Superior temporal gyrus (tissue), 1 donor: ENCODE measurements around the gene FTCD.

Experiments
- DNase-seq: peaks from one replicate; pipeline ENCODE4 v3.0.0-alpha.2; 2016; ENCODE audit errors: extremely low spot score

The FTCD gene

DNA sequence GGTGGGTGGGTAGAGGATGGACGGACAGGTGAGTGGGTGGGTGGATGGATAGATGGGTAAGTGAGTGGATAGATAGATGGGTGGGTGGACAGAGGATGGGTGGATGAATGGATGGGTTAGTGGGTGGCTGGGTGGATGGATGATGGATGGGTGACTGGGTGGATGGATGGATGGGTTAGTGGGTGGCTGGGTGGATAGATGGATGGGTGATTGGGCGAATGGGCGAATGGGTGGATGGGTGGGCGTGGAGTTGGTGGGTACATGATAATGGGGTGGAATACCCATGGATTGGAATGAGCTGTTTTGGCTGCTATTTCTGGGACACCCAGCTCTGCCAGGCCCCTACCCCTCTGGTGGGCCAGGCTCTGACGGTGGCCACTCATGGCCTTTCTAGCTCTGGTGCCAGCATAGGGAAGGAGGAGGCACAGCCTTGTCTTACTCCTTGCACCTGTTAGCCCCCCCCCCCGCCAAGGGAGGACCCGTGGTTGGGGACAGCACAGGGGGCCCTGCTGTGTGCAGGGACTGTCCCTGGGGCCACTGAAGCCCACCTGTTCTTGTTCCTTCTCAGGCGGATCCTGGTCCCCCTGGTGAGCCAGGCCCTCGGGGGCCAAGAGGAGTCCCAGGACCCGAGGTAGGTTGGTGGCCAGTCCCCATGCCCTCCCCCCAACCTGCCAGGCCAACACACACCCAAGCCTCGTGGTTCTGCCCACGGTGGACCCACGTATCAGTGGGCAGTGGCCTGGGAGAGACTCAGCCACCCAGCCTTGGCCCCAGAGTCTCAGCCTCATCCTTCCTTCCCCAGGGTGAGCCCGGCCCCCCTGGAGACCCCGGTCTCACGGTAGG is 31.1 kb downstream of the FTCD start:
- DNase-seq = no peak

DNA sequence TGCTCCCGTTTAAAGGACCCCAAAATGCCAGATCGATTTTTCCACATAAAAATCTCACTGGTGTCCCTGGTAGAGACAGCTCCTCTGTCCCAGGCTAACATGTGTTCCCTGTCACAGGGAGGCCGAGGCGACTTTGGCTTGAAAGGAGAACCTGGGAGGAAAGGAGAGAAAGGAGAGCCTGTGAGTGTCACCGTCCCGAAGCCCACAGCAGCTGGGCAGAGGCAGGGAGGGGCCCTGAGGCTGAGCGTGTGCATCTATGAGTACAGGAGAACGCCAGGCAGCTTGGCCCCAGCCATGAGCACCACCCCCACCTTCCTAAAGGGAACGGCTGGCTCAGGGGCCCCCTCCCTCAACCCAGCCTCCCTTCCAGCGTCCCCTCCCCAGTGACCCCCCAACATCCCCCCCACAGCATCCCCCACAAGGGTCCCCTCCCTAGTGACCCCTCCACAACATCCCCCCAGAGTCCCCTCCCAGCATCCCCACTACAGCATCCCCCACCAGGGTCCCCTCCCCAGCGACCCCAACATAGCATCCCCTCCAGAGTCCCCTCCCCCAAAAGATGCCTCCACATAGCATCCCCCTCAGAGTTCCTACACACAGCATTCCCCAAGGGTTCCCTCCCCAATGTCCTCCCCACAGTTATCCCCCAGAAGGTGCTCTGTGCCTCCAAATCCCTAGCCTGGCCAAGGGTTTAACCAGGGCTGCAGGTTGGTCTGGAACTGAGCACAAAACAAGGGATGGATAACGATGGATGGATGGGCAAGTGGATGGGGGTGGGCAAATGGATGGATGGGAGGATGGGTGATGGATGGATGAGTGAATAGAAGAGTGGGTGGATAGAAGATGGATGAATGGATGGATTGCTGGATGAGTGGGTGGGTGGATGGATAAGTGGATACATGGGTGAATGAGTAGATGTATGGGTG is 32.4 kb downstream of the FTCD start:
- DNase-seq = no peak

DNA sequence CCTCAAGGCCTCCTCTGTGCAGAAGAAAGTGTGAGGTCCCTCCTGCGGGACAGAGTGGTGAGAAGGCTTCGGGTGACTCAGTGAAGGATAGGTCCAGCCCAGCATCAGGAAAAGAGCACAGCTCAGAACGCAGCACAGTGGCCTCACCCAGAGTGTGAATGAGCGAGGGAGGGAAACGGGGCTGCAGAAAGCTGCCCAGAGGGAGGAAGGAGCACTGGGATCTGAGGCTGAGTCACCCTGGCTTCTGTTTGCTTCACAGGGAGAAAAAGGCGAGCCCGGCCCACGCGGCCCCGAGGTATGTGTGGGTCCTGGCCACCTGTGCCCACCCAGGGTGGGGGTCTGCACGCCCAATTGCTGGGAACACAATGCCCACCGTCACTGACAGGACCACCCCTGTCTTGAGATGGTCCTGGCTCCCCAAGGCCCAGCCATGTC is 33.1 kb downstream of the FTCD start:
- no peak for DNase-seq

DNA sequence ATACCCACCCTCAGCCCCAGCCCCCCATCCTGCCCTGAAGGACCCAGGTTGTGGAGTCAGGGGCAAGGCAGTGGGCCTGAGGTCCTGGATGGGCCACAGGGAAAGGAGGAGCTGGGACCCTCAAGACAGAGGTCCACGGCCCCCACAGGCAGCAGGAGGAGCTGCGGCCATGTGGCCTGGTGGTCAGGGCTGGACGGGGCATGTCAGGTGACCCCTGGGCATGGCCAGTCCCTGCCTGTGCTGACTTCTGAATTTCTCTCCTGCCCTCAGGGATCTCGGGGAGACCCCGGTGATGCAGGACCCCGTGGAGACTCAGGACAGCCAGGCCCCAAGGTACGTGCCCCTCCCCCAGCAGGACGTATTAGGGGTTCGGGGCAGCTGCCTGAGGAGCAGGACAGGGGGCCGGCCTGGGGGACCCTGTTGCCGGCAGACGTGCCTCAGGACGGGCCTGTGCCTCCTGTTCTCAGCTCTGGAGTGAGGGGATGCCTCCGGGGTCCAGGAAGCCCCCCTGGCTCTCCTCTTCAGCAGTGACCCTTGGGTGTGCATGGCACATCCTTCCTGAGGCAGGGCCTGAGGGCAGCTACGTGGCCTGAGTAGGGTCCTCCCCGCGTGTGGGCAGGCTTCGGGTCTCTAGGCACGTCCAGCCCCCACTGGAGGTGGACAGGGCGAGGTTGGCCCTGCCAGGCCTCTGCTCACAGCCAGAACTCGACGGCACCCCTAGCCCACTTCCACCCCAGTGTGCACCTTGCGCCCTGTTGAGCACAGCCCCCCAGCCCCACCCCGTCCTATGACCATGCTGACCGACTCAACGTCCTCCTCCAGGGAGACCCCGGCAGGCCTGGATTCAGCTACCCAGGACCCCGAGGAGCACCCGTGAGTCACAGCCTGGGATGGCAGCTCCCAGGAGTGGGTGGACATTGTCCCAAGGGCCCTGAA is 33.8 kb downstream of the FTCD start:
- DNase-seq = no peak

DNA sequence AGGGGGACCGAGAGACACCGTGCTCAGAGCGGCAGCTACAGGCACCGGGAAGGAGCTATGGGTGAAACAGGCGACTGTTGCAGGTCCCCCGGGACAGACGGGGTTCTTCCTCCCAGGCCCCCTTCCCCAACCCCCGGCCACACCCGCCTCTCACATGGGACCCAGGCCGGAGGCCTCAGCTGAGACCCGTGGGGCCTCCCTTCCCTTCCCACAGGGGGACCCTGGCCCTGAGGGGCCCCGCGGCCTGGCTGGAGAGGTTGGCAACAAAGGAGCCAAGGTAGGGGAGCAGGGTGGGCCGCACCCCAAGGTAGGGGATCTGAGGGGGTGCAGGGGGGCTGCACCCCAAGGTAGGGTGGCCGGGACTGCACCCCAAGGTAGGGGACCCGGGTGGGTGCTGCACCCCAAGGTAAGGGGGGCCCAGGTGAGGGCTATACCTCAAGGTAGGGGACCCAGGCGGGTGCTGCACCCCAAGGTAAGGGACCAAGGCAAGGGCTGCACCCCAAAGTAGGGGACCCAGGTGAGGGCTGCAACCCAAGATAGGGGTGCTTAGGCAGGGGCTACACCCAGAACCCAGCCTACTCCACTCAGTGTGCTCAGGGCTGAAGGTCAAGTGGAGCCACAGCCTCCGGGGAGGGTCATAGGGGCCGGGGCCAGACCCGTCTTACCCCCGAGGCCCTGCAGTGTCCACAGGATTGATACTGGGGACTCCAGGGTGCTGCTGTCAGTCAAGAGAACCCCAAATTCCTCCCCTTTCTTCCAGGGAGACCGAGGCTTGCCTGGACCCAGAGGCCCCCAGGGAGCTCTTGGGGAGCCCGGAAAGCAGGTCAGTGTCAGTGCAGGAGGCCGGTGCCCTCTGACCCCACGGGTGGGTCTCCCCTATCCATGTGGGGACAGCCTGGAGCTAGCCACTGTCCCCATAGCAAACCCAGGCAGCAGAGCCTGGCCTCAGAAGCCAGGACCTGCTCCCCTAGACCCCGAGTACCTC is 34.8 kb downstream of the FTCD start:
- DNase-seq = no peak

DNA sequence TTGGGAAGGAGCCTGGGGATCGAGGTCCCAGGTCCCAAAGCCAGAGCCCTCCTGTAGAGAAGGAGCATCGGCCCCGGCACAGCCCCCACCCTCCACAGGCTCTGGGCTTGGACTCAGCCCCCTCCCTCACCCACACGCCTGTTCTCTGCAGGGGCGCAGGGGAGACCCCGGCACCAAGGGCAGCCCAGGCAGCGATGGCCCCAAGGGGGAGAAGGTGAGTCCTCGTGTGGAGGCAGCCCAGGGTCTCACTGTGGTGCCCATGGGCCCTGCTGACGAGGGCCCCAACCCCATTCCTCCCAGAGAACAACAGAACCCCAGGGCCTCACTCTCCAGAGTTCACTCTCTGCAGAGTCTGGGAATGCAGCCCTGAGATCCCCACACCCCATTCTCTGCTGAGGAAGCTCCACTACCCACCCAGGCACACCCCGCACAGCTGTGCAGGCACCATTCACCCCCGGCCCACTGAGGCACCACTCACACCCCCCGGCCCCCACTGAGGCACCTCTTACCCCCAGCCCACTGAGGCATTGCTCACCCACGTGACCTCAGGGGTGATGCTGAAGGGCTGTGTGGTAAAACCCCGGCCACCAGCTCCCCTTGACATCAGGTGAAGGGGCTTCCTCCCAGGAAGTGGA is 35.6 kb downstream of the FTCD start:
- no peak for DNase-seq

DNA sequence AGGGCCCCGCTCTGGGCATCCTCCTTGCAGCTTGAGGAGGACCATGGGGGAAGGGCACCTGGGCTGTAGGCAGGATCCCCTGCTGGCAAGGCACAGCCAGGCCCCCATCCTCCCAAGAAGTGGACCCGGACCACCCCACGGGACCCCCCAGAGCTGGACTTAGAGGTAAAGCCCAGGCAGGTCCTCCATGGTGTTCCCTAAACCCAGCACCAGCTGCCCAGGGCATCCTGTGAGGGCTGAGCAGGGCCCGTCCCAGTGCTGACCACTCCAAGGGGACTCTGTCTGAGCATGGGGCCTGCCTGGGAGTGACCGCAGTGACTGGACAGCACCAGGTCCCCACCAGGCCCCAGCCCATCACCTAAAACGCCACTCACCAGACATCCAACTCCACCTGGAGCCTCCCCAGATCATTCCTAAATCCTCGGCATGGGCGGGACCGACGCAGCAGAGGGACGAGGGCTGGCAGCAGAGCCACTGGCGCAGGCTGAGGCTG is 36.2 kb downstream of the FTCD start:
- DNase-seq = no peak

DNA sequence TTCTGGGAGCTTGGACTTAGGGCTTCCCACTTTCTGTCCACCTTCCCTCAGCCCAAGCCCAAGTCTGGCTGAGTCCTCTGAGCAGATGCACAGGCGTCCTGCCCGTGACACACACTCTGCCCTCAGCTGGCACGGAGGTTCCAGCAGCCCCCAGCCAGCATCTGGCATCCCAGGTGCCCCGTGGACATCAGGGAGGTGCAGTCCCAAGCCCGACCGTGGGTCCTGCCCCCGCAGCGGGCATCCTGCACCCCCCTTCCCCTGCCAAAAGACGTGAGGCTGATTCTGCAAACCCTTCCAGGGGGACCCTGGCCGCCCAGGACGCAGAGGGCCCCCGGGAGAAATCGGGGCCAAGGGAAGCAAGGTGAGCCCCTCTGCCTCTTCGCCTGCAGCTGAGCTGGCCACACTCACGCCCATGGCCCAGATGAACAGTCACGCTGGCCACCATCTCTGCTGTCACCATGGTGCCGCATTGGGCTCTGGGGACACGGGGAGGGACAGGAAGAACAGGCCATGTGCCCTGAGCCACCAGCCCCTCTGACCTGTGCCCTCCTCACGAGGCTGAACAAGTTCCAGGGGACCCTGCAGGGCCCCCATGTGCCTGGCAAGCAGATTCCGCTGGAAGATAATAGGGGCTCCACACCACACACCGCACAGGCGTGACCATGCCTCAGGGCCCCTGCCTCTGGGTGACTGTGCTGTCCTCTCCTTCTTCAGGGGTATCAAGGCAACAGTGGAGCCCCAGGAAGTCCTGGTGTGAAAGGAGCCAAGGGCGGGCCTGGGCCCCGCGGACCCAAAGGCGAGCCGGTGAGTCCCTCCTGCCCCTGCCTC is 36.8 kb downstream of the FTCD start:
- DNase-seq = no peak

DNA sequence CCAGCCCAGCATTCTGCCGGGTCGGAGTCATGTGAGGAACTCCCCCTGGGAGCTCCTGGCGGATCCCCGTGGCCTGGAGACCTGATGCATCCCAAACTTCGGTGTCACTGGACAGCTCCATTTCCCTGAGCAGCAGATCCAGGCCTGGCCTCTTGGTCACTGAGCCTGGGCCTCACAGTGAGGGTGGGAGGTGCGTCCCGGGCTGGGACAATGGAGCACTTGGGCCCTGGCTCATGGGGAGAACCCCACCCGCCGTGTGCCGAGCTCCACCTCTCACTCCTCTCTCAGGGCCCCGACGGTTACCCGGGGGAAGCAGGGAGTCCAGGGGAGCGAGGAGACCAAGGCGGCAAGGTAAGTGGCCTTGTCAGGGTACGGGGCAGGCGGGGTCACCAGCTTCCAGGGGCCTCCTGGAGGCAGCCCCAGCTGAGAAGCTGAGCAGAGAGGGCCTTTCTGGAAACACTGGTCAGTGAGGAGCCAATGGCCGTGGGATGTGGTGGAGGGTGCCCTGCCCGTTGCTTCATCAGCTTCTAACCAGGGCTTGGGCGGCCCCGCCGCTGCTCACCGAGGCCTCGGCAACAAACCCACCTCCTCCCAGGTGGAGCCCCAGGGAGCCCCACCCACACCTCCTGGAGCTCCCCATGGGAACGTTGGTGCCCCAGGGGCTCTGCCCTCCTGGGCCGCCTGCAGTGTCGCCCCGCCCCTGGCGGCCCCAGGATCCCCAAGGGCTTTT is 37.6 kb downstream of the FTCD start:
- DNase-seq = no peak

DNA sequence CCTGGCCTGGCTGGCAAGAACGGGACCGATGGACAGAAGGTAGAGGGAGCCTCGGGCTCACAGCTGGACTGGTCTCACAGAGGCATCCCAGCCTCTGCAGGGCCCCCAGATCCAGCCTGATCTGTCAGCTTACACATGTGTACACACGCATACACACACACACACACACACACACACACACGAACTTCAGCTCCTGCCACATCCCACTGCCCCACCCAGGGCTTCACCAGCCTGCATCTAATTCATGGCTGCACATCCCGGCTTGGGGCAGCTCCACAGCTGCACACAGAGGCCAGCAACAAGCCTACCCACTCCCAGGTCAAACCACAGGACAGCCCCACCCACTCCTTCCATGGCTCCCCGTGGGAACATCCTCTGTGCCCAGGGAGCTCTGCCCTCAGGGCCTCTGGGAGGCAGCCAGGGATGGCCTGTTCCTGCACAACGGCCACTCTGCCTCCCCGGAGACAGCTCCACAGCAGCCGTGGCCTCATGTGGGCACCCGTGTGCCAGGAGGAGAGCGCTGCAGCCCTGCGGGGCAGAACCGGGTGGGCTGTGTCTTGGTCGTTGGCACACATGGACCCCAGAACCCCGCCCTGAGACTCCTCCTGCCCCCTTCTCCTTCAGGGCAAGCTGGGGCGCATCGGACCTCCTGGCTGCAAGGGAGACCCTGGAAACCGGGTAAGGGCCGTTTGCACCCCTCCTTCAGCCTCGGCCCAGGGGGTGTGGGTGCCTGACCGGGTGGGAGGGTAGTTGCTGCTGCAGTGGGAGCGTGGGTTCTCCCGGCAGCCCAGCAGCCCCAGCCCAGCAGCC is 38.4 kb downstream of the FTCD start:
- no peak for DNase-seq

DNA sequence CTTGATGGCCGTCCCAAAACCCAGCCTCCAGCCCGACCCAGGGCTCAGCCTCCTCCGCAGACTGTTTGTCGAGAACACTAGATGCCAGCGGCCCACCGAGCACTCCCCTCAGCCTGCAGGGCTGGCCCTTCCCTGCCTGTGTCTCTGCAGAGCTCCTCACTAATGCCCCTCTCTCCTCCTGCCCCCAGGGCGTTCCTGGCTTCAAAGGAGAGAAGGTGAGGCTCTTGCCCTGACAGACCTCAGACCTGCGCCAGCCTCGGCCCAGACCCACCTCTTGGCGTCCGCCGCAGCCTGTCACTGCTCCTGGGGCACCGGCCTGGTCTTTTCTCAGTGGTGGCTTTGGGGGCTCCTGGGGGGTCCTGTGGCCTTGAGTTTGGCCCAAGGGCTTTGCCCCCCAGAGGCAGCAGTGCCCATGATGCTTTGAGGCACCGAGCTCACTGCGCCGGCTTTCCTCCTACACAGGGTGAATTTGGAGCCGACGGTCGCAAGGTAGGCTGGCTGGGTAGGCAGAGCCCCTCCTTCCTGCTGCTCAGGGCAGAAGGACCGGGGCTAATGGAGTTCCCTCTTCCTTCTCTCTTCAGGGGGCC is 39.1 kb downstream of the FTCD start:
- DNase-seq = no peak

DNA sequence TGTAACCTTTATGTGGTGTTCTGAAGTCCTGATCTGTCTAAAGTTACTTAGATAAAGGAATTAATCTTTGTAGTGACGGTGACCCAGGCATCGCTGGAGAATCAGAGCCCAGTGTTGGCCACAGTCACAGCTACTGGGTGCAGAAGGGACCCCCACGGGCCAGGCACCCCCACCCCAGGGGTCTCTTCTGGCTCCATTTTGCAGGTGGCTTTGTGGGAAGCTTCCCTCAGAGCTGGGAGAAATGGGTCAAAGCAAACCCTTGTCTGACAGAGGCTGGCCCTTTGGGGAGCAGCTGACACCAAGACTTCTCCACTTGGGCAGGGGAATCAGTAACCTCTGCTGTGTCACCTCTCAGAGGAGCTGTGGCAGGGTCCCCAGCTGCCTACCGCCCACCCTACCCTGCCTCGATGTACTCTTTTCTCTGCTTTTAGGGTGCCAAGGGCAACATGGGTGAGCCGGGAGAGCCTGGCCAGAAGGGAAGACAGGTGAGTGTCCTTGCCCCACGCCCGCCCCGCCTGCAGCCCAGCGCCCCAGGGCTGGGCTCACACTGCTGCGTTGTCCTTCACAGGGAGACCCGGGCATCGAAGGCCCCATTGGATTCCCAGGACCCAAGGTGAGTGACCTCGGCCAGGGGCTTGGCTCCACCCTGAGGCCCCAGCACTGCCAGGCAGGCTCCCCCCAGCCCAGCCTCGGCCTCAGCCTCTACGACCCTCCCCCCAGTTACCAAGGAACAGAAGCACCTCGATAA is 39.8 kb downstream of the FTCD start:
- DNase-seq = no peak

DNA sequence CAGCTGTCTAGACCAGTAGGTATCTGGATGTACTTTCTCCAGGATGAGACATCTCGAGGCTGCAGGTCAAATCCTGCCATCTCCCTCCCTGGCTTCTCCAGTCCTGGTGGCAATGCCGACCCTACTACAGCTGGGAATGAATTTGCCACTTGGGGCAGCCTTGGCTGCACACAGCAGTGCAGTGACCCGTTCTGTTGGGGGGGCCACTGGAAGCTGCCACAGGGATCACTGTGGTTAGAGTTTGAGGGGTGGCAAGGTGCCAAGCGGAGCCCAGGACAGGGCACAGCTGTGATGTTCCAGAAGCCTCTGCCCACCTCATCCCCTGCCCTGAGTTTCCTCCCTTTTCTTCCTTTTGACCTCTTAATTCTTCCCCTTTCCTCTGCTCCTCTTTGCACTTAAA is 40.4 kb downstream of the FTCD start:
- no peak for DNase-seq

DNA sequence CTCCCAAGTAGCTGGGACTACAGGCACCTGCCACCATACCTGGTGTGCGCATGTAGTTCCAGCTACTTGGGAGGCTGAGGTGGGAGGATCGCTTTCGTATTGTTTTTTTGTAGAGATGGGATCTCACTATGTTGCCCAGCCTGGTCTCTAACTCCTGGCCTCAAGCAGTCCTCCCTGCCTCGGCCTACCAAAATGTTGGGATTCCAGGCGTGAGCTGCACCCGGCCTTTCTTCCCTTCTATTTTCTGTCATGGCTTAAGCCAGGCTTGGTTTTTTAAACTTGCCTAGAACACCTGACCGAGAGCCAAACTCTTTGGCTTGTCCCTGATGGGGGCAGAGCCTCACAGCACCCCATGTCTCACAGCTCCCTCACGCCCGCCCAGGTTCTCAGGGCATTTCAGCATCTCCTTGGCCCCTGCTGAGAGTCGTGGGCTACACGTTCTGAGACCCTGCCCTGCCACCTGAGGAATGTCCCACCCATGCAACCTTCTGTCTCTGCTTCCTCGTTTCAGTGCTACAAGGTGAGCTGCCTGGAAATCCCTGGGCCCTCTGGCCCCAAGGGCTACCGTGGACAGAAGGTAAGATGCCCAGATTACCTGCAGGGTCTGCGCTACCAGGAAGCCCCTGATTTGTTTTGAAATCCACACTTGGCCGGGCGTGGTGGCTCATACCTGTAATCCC is 41.7 kb downstream of the FTCD start:
- no peak for DNase-seq

DNA sequence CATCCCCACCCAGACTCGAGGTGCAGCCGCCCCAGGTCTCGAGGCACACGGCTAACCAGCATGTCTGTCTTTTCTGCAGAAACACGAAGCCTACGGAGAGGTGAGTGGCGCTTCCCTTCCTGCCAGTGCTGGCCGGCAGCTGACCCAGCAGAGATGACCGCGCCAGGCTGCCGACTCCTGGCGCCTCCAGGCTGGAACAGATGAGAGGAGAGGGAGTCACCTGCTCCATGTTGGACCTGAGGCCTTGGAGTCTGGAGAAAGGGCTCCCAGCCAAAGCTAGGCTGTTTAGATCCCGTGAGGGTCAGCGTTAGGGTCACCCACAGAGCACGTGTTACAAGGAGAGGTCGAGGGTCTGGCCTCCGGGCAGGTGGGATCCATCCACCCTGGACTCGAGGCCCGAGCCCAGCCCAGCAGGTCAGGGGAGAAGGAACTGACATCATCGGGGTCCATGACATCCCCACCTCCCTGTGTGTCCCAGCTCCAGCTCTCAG is 42.6 kb downstream of the FTCD start:
- no peak for DNase-seq
